Right ventricle myocardium superior (tissue), 1 donor: ENCODE results near the gene FBXO31. TPM values are rescaled to one million over a fixed set of nuclear protein-coding genes. Genes with fewer than 3 reads are reported as not detected.

Experiments
- ATAC-seq: fragments of 200-7000 bp; cut with Tn5 transposase; one replicate; pipeline ENCODE4 v1.9.1; 2020; ENCODE audit warnings: mild to moderate bottlenecking; ENCODE audit not compliant: poor library complexity
- DNase-seq: peaks from one replicate; pipeline ENCODE4 v3.0.0-alpha.2; 2020
- intact Hi-C: fragments of 100-400 bp; cut with DNase I; formaldehyde crosslinking; loops from one replicate; pipeline ENCODE4 v1.11.2; 2022
- total RNA-seq: library from RNA; stranded (reverse); fragmentation: NEBNext Ultra II Directional; extraction: Animal tissue kit (Norgen Biotek cat#: 25700); gene quantifications from one replicate; pipeline ENCODE4 v1.2.1, GENCODE V29; 2021
- donor health status: DM: no; HTN: yes; CAD: no; lungs with severe emphysema.

Gene FBXO31
- total RNA-seq, 1 donor from 2014 or later: 78.9 TPM

- DNase-seq (no peak), ATAC-seq (no peak)
- intact Hi-C loops: no loop called here
Observed at GRCh38 chr16:87309620-87310525, 73.7 kb downstream of the FBXO31 start.

- intact Hi-C loops: no loop called here
- ATAC-seq: no peak
- no peak for DNase-seq
Observed at GRCh38 chr16:87308826-87309225, 74.8 kb downstream of the FBXO31 start.

- DNase-seq (no peak), ATAC-seq (no peak)
- intact Hi-C loops: no loop called here
Observed at GRCh38 chr16:87306516-87306915, 77.1 kb downstream of the FBXO31 start.

- intact Hi-C loops: no loop called here
- DNase-seq: no peak
- no peak for ATAC-seq
Observed at GRCh38 chr16:87305505-87306391, 77.8 kb downstream of the FBXO31 start.

GRCh38 chr16:87304951-87305350 lies 78.6 kb downstream of the FBXO31 start:
- DNase-seq: no peak
- no peak for ATAC-seq
- intact Hi-C loops: no loop called here

GRCh38 chr16:87303962-87304521 lies 79.5 kb downstream of the FBXO31 start:
- ATAC-seq (no peak), DNase-seq (no peak)
- intact Hi-C loops: no loop called here

- intact Hi-C loops: no loop called here
- DNase-seq (no peak), ATAC-seq (no peak)
Observed at GRCh38 chr16:87303431-87303930, 80.1 kb downstream of the FBXO31 start.

GRCh38 chr16:87298857-87299465 lies 84.6 kb downstream of the FBXO31 start:
- intact Hi-C loops: no loop called here
- no peak for DNase-seq
- ATAC-seq: no peak

GRCh38 chr16:87297918-87298631 lies 85.5 kb downstream of the FBXO31 start:
- intact Hi-C loops: no loop called here
- ATAC-seq: peak; percentile 60
- no peak for DNase-seq

GRCh38 chr16:87297407-87297806 lies 86.2 kb downstream of the FBXO31 start:
- ATAC-seq (no peak), DNase-seq (no peak)
- intact Hi-C loops: no loop called here

GRCh38 chr16:87295661-87296531 lies 87.7 kb downstream of the FBXO31 start:
- intact Hi-C loops: no loop called here
- DNase-seq (no peak), ATAC-seq (no peak)

GRCh38 chr16:87295259-87295658 lies 88.3 kb downstream of the FBXO31 start:
- no peak for ATAC-seq
- no peak for DNase-seq
- intact Hi-C loops: no loop called here

- intact Hi-C loops: no loop called here
Observed at GRCh38 chr16:87293990-87294389, 89.6 kb downstream of the FBXO31 start.

GRCh38 chr16:87291944-87292343 lies 91.6 kb downstream of the FBXO31 start:
- DNase-seq: no peak
- intact Hi-C loops: no loop called here
- no peak for ATAC-seq

More at GRCh38 chr16:87293990-87294389, 89.6 kb downstream of the FBXO31 start:
- no peak for ATAC-seq
- DNase-seq: no peak

GRCh38 chr16:87288753-87289362 lies 94.7 kb downstream of the FBXO31 start:
- intact Hi-C loops: no loop called here
- DNase-seq (no peak), ATAC-seq (no peak)

- intact Hi-C loops: no loop called here
Observed at GRCh38 chr16:87286839-87287626, 96.5 kb downstream of the FBXO31 start.

More at GRCh38 chr16:87286839-87287626, 96.5 kb downstream of the FBXO31 start:
- ATAC-seq: no peak
- DNase-seq: no peak
